ENCODE results near the gene GPSM1. TPM values are rescaled to one million over a fixed set of nuclear protein-coding genes. Genes with fewer than 3 reads are reported as not detected.

GPSM1 gene
- total RNA-seq, 4 donors from 2014 or later = 10.0 to 14.9 (median 13.0) TPM

DNA sequence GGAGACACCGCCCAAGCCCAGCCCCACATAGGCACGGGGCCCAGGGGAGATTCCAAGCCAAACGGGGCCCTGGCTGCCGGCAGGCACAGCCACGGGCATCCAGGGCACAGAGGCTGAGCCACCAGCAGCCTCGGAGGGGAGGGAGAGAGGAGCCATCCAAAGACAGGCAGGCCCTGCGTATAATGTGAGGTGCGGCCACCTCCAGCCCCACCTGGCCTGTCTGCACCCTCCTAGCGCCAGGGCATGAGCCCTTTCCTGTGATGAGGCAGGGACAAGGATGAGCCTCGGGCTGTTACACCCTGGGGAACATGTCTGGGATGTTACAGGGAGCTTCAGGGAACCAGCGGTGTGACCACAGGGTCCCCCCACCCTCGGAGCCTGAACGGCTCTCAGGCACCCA, 22.4 kb upstream of the GPSM1 start:
- no peak overlapping the region for H3K4me3 ChIP-seq
- no peak overlapping the region for H3K27ac ChIP-seq
- H3K27me3 ChIP-seq = peaks cover 75% of the 10 kb centered on the region
- no CpG with 5 or more reads among the region's 13 CpGs for WGBS, 2 donors (ENCODE audit: low coverage in 1 of 2)
- TF ChIP-seq, protein P1, sequence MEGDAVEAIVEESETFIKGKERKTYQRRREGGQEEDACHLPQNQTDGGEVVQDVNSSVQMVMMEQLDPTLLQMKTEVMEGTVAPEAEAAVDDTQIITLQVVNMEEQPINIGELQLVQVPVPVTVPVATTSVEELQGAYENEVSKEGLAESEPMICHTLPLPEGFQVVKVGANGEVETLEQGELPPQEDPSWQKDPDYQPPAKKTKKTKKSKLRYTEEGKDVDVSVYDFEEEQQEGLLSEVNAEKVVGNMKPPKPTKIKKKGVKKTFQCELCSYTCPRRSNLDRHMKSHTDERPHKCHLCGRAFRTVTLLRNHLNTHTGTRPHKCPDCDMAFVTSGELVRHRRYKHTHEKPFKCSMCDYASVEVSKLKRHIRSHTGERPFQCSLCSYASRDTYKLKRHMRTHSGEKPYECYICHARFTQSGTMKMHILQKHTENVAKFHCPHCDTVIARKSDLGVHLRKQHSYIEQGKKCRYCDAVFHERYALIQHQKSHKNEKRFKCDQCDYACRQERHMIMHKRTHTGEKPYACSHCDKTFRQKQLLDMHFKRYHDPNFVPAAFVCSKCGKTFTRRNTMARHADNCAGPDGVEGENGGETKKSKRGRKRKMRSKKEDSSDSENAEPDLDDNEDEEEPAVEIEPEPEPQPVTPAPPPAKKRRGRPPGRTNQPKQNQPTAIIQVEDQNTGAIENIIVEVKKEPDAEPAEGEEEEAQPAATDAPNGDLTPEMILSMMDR (IDR thresholded peaks at IDR 0.05) = no peak
- no peaks in the 10 kb centered on the region for H3K36me3 ChIP-seq
- no peaks in the 10 kb centered on the region for H3K4me1 ChIP-seq
- no peaks in the 10 kb centered on the region for H3K9me3 ChIP-seq
- ATAC-seq = no peak

DNA sequence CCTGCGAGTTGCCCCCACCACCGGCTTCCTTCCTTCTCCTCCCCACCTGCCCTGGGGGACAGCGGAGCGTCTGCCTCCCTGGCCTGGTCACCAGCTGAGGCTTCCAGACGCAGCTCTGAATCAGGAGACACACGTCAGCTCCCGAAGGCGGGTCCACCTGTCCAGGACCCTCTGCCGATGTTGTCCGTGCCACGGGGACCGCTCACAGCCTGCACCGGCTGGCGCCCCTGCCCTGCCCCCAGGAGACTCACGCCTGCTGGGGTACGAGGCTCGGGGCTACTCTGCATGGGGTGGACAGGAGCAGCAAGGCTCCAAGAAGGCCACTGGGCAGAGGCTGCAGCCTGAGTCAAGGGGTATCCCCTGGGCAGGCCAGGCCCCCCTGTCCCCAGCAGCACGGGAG, 21.5 kb upstream of the GPSM1 start:
- H3K4me3 ChIP-seq = no peak overlapping the region
- no peak for ATAC-seq
- no peaks in the 10 kb centered on the region for H3K9me3 ChIP-seq
- WGBS, 2 donors (ENCODE audit: low coverage in 1 of 2) = no CpG with 5 or more reads among the region's 18 CpGs
- no peaks in the 10 kb centered on the region for H3K4me1 ChIP-seq
- TF ChIP-seq POLR2A (IDR thresholded peaks at IDR 0.05) (no peak), EP300 (IDR thresholded peaks at IDR 0.05) (no peak), POLR2AphosphoS5 (IDR thresholded peaks at IDR 0.05) (no peak)
- TF ChIP-seq, protein P1 (IDR thresholded peaks at IDR 0.05) = no peak
- H3K27ac ChIP-seq = no peak overlapping the region
- H3K27me3 ChIP-seq = peaks cover 81% of the 10 kb centered on the region
- H3K36me3 ChIP-seq = no peaks in the 10 kb centered on the region

DNA sequence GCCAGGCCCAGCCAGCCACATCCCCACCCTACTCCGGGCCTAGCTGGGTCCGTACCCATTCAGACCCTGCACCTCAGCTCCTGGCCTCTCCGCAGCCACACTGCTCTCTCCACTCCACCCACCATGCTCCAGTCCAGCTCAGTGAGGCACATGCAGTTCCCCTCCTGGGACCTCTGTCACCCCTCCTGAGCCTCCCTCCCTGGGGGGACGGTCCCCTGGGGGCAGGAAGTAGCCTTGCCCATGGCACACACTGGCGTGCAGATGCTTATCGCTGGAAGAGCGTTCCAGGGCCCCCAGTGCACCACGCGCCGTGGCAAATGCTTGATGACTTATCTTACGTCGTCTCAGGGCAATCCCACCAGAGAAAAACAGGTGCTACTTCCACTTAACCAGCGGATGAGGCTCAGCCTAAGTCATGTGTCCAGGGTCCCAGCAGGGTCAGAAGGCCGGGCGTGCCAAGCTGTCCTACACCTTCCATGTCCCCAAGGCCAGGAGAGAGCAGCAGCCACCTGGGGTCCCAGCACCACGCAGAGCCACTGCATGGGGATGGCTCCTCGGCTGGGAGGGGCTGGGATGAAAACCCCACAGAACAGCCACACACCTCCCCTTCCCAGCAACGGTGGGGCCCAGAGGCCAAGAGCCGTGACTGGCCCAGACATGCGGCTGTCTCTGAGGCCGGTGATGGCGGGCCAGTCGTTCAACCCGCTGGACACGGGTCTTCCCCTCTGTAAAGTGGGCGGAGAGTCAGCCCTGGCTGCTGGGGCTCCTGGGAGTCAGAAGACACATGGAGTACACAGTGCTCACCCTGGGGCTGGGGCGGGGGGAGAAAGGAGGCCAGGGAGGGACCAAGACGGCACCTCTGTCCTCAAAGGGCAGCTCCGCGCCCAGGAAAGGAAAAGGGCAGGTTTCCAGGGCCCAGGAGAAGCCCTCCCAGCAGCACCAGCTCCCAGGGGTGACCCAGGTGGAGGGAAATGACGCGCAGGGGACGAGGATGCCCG, 20.8 kb upstream of the GPSM1 start:
- H3K27ac ChIP-seq = no peak overlapping the region

DNA sequence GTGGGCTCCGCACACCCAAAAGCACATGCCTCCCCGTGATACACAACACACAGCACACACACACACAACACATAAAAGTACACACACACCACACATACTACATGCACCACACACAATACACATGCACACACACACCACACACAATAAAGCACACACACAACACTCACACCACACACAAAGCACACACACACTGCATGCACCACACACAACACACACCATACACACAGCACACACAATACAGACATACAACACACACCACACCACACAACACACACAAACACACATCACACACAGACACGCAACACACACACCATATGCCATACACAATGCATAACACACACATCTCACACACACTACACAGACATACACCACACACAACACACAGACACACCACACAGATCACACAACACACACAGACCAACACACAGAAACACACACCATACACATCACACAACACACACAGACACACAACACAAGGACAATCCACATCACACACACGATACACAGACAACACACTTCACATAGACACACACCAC, 20.1 kb upstream of the GPSM1 start:
- WGBS, 2 donors (ENCODE audit: low coverage in 1 of 2) = 80 to 89% methylated on average over 1 to 2 of the region's 4 CpGs
- TF ChIP-seq EP300 (IDR thresholded peaks at IDR 0.05) (no peak), POLR2A (IDR thresholded peaks at IDR 0.05) (no peak), POLR2AphosphoS5 (IDR thresholded peaks at IDR 0.05) (no peak)
- TF ChIP-seq, protein P1 (IDR thresholded peaks at IDR 0.05) = no peak
- peaks cover 94% of the 10 kb centered on the region for H3K27me3 ChIP-seq

More for the DNA sequence above, 20.8 kb upstream of the GPSM1 start:
- Histone ChIP-seq H3K27me3 (peaks cover 88% of the 10 kb centered on the region), H3K9me3 (no peaks in the 10 kb centered on the region), H3K4me3 (no peak overlapping the region), H3K36me3 (no peaks in the 10 kb centered on the region), H3K4me1 (no peaks in the 10 kb centered on the region)
- ATAC-seq = peak; percentile 15
- TF ChIP-seq EP300 (IDR thresholded peaks at IDR 0.05) (no peak), POLR2AphosphoS5 (IDR thresholded peaks at IDR 0.05) (no peak), POLR2A (IDR thresholded peaks at IDR 0.05) (no peak)
- TF ChIP-seq, protein P1 (IDR thresholded peaks at IDR 0.05) = no peak
- 23% methylated on average over 9 of the region's 34 CpGs; no CpG with 5 or more reads in 1 of the 2 donors for WGBS, 2 donors (ENCODE audit: low coverage in 1 of 2)

More for the DNA sequence above, 20.1 kb upstream of the GPSM1 start:
- Histone ChIP-seq H3K27ac (no peak overlapping the region), H3K4me1 (no peaks in the 10 kb centered on the region), H3K36me3 (no peaks in the 10 kb centered on the region), H3K9me3 (no peaks in the 10 kb centered on the region), H3K4me3 (no peak overlapping the region)
- no peak for ATAC-seq
